CD4-positive, alpha-beta T cell treated with Interleukin-4 for 1 hour (primary cell): ENCODE data around the gene PRG2.
"Not testable (repeated sequence)": the region's sequence is repeated elsewhere in the genome, so short reads cannot be mapped to it uniquely, and the experiment has no call there.

Experiments
- DNase-seq, 2 donors: peaks; one replicate each; pipeline ENCODE4 v3.0.0-alpha.2; 2020 to 2022

PRG2 gene

DNA sequence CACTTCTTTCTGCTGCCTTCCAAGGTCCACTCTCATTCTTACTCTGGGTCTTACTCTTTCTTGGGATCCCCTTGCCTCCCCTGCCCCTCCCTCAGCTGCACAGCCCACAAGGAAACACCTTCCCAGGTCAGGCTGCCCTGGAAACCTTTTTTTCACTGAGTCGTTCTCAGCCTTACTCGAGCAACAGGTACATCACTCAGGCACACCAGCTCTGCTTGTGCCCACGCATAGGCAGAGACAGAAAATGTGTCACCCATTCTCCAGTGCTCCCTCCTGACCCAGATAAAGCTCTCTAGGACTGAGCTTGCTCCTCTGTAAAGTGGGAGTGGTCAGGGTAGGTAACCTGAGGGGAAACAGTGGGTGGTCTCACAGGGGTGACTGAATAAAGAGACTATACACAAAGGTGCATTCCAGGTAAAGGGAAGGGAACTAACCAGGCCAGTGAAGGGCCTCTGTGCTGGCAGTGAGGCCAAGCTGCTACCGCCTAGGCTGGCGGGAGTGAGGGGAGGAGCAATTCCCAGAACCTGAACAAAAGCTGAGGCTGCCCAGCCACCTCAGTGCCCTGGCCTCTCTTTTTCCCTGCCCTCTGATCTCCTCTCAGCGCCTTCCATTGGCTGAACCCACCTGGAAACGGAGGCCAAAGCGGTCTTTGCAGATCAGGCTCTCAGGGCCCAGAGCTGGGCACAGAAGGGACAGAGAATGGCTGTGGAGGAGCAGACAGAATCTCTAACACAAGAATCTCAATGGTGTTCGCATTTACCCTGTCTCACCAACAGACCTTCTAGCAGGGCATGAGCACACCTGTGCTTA is 25.4 kb downstream of the PRG2 start:
- DNase-seq = no peak

DNA sequence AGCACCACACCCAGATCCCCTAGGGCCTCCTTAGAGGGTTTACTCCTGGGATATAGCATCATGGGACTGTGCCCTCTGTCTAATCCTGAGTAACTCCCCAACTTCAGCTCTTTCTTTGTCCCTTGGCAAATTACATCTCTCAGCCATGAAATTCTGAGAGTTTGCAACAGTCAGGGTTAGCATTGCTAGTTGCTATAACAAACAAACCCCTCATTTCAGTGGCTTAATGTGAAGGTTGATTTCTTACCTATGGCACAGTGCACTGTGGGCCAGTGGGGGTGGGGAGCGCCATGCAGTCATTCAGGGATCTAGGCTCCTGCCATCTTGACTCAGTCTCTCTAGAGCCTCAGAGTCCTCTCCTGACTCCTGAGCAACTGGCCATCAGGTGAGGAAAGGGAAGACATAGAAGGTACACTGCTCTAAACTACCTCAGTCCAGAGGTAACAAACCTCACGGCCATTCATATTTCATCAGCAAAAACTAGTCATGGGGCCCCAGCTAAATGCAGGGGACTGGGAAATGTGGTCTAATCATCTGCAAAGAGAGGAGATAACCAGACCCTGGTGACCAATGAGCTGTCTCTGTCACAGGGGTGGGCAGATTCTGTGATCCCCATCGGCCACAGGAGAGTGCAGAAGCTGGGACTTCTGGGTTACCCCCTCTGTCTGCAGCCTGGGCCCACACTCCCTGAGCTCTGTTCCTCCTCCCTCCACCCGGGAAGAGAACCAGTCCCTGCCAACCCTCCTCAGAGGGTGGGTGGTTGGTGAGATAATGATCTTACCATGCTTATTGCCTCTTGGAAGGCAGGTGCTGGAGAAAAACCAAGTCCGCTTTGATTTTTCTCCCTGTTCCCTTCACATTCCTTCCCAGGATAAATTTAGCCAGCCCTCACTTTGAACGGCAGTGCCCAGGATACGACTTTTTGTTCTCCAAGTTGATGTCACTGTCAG is 27.0 kb downstream of the PRG2 start:
- DNase-seq = no peak

DNA sequence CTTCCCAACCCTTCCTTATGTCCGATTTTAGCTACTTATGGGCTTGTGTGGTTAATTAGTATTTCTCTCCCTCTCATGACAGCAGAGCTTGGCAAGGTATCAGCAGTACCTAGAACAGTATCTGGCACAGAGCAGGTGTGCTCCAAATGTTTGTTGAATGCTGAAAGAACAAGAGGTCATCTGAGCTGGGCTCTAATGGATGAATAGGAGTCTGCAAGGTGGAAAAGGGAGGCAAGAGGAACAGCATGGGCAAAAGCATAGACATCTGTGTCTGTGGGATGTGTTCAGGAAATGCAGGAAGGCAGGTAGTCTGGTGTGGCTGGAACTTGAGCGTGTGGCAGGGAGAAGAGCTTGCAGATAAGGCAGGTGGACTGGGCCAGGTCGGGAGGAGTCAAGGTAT is 28.5 kb downstream of the PRG2 start:
- DNase-seq = no peak

DNA sequence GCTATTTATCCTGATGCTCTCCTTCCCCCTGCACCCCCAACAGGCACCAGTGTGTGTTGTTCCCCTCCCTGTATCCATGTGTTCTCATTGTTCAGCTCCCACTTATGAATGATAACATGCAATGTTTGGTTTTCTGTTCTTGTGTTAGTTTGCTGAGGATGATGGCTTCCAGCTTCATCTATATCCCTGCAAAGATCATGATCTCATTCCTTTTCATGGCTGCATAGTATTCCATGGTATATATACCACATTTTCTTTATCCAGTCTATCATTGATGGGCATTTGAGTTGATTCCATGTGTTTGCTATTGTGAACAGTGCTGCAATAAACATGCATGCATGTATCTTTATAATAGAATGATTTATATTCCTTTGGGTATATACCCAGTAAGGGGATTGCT is 29.0 kb downstream of the PRG2 start:
- not testable (repeated sequence) for DNase-seq

DNA sequence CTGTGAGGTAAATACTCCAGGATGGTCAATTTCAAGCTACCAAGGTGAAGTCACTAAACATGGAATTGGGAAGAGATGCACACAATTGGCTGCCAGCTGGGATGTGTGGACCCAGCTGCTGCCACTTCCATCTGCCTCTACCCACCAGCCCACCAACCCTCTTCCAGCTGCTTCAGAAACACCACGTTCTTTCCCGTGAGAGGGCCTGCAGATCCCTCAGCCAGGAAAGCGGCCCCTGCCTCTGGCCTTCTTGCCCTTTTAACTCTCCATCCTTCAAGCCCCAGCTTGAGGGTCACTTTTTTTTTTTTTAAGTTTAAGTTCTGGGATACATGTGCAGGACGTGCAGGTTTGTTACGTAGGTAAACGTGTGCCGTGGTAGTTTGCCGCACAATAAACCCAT is 29.5 kb downstream of the PRG2 start:
- no peak for DNase-seq

DNA sequence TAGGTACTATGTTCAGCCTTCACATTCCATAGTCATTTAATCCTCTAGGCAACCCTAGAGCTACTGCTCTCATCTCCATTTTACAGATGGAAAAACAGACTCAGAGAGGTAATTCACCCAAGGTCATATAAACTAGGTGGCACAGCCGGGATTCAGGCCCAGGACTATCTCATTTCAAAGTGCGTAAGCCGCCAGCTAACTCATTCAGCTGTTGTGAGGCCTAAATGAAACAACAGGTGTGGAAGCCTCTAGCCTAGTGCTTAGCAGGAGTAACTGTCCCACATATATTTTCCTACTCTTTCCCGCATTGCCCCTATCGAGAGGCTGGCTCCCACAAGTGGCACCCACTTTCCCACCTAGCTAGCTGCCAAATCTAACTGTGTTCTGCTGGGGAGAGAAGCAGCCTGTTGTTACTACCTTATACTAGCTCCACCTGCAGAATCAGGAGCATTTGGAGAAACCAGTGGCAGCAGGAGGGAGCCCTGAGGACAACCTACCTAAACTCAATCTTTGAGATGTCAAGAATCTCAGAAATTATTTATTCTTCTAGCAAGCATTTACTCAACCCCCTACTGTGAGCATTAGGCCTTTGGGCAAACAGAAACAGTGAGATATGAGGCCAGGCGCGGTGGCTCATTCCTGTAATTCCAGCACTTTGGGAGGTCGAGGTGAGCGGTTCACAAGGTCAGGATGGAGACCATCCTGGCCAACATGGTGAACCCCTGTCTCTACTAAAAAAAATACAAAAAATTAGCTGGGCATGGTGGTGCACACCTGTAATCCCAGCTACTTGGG is 30.4 kb downstream of the PRG2 start:
- no peak for DNase-seq

DNA sequence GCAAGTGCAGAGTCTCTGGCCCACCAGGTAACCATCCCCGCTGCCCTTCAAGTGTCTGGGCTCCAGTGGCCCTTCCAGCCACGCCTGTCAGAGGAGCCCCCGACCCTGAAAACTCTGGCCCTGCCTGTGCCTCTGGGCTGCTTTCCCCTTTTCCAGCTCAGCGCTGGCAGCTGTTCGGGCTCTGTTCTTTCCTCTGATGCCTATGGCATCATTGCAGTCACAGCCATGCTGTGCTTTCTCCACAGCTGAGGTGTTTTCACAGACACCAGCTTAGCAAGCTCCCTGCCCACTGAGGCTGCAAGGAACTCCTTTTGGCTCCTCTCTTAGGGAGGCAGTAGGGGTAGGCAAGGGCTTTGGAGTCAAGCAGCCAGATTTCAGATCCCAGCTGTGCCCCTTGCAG is 31.1 kb downstream of the PRG2 start:
- DNase-seq = no peak

DNA sequence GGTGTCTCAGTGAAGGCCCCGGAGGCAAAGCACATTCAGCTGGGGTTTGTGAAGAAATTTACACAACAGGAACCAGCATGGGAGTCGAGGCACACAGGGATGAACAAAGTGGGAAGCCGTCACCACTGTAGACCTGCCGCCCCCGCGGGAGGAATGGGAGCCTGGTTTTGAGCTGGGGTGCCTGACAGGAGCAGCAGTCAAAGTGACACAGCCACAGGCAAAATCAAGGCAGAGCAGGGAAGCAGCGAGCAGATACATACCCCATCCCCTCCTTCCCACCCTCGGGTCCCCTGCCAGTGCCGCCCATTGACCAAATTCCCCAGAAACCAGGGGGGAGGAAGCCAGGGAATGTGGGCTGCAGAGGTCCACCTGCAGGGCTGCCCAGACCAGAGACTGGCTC is 31.5 kb downstream of the PRG2 start:
- DNase-seq = no peak

DNA sequence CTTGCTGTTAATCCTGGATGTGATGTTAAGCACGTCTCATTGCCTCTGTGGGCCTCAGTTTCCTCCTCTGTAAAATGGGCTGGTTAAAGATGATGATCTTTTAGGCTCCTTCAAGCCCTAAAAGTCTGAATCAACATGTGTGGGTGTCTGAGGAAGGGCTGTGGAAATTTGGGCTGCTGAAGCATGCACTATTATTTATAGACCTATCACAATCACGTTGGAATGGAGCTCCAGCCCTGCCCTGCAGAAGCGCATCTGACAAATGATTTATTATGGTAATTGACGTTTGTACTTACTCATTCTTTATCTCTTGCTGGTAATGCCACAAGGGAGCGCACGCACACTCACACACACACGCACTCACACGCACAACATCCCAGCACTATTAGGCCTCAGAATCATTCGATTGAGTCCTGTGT is 31.9 kb downstream of the PRG2 start:
- DNase-seq = no peak

DNA sequence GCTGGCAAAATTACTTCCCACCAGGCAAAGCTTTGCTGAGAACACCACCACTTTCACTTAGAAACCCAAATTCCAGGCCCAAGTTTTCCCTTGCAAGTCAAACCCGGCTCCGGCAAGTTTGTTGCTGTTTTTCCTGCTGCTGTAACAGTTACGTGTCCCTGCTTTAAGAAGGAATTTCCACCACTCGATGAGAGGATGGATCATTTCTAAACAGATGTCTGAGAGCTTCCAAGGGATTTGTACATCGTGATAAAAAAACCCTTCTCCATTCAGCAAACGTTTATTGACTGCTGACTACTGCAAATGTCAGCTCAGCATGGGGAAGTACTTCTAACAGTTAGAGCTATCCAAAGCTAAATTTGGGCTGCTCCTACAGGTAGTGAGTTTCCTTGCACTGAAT is 32.6 kb downstream of the PRG2 start:
- no peak for DNase-seq

DNA sequence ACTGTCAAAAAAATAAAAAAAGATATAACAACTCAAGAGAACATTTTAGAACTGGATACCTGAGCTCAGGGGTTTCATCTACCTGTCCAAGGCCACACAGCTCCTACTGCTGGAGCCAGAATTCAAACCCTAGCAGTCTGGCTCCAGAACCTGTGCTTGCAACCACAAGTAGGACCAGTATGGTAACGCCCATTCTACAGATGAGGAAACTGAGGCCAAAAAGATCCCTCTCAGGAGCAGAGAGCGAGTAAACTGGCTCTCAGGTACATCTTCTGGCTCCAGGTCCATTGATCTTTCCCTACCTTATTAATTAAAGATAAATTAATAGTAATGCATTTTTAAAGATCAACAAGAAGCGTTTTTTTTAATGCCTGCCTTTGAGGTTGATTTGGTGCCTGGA is 33.1 kb downstream of the PRG2 start:
- DNase-seq = no peak

DNA sequence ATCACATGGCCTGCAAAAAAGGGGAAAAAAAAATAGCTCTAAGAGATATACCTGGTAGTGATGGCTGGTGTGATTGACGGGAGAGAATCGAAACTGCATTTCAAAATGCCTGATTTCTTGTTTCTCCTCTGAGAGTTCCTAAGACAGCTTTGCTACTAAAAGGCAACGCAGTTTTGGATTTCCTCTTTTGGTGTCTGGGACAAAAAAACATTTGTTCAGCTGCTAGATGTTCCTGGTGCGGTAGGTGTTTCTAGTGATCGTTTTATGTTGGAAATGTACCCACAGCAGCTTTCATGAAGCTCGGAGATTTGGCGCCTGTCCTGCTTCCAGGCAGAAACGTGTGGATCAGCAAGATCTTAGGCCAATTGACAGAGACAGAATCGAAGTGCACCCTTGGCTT is 34.2 kb downstream of the PRG2 start:
- DNase-seq = no peak

DNA sequence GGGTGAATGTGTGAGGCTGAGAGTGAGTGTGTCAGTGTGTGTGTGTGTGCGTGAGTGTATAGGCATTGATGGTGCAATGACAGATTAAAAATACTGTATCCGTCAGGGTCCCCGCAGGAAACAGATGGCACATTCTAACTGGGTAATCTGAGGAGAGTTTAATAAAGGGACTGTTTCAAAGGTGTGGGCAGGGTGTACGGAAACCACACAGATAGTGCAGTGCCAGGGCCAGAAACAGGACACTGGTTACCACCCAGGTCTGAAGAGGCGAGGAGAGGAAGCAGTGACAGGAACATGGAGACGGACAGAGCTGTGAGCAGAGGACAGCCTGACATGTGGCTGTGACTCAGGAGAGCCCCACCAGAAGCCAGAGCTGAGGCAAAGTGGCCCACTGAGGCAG is 35.8 kb downstream of the PRG2 start:
- no peak for DNase-seq

DNA sequence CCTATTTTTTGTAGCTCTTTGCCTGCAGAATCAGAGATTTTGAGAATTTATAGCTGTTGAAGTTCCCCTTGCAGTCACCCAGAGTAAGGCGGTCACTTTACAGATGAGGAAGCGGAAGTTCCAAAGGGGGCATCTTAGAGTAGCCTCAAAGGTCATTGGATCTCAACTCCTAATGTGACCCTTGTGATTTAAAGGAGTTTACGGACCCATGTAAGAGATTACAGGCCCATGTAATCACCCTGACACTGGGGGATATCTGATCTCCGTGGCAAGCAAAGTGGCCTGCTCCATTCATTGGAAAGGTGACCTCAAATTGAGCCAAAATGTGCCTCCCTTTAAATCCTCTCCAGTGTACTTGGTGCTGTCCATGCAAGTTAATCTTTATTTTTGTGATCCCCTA is 36.6 kb downstream of the PRG2 start:
- no peak for DNase-seq

DNA sequence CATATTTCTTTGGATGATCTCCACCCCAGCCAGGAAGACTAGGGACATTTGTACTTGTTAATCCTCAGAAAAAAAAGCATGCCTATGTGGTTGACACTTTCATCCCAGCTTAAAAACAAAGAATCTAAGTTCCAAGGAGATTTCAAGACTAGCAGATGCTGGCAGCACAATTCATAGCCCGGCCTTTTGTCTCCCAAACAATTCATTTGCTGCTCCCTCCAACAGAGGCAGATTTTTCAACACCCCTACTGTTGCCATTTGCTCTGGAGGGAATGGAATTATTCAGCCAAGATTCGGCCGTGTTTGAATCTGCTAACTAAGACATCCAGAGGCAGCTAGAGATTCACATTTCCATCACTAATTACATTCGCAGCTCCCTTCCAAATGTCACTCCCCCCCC is 37.0 kb downstream of the PRG2 start:
- no peak for DNase-seq

DNA sequence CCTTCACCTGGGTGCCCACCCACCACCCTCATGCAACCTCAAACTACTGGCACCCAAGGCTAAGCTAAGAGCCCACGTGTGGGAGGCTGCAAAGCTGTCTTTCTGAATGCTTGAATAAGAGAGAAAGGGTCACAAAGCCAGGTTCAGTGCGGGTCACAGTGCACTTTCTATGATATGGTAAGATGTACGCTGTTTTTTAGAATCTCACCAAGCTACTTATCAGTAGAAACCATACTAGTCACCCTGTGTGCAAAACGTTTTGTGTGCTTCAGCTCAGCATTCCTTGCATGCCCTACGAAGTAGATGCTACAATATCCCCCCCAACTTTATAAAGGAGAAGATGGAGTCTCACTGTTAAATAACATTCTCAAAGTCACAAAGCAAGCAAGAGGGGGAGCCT is 37.4 kb downstream of the PRG2 start:
- DNase-seq = no peak

DNA sequence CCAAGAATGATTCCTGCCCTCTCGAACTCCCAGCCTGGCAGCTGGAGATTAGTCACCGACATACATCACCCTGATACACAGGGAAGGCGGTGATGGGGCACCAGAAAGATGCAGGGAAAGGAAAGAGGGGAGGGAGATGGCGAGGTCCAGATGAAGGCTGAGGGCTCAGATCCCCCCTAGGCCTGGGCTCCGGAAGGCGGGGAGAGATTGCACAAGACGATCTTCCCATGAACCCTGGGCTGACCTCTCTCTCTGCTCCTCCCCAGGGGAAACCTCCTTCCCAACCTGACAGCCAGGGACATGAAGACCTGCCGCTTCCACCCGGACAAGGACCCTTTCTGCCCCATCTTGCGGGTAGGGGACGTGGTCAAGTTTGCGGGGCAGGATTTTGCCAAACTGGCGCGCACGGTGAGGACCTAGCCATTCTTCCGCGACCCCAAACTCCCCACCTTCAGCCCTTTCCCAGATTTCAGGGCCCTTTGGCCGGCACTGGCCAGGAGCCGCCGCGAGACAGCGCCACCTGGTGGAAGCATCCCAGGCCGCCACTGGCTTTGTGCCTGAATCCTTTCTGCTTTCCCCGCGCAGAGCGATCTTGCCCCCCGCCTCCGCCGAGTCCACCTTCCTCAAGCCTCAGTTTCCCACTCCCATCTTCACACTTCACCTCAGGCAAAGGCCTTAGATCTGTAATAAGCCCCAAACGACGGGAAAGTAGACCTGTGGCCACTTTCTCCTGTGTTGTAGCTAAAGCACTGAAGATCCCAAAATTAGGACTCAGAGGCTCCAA is 40.8 kb downstream of the PRG2 start:
- DNase-seq = peak; percentile 52 to 54

DNA sequence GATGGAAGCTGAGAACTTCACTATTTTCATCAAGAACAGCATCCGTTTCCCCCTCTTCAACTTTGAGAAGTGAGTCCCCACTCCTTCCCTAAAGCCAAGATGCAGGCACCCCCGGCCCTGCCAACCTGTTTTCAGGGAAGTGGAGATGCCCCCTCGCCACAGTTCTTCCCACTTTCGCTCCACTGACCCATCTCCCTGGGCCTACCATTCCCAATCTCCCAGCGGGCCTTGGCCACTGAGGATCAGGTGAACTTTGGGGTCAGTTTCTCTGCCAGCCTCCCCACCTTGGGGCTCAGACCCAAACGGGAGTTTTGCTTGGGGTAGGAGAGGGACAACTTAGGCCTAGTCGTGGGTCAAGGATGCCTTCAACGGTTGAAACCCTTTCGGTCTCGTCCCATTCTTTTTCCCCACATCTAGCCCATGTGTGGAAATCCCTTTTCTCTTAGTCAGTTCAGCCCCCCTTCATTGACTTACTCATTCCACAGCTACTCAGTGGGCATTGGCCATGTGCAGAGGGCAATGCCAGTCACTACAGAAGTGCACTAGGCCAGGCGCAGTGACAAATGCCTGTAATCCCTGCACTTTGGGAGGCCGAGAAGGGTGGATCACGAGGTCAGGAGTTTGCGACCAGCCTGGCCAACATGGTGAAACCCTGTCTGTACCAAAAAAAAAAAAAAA is 41.7 kb downstream of the PRG2 start:
- DNase-seq = no peak

DNA sequence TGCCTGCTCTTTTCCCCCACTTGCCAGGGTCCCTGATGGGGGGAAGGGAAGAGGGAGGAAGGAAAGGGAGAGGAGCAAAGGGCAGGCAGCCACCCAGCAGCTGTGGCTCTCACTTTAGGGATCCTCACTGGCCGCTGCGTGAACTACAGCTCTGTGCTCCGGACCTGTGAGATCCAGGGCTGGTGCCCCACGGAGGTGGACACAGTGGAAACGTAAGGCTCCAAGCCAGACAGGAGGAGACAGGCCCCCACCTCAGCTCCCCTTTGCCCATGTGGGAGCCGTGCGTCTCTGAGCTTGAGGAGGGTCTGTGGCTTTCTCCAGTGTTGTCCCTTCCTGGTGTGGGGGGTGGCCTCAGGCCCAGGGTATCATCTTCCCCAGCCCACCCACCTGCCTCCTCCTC is 42.4 kb downstream of the PRG2 start:
- no peak for DNase-seq

DNA sequence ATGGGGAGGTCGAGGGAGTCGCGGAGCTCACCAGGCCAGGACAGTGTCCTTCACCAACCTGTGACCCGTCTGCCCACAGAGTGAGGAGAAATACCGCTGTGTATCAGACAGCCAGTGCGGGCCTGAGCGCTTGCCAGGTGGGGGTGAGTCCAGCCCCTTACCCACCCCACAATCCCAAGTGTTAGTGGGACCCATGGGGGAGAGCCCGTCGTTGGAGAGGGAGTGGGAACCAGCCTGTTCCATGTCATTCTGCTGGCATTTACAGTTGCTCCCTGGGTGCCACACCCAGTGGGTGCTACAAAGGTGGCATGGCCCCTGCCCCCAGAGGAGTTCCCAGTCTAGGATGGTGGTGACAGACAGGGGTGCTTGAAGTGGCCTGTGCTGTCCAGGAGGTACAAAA is 43.1 kb downstream of the PRG2 start:
- DNase-seq = no peak

DNA sequence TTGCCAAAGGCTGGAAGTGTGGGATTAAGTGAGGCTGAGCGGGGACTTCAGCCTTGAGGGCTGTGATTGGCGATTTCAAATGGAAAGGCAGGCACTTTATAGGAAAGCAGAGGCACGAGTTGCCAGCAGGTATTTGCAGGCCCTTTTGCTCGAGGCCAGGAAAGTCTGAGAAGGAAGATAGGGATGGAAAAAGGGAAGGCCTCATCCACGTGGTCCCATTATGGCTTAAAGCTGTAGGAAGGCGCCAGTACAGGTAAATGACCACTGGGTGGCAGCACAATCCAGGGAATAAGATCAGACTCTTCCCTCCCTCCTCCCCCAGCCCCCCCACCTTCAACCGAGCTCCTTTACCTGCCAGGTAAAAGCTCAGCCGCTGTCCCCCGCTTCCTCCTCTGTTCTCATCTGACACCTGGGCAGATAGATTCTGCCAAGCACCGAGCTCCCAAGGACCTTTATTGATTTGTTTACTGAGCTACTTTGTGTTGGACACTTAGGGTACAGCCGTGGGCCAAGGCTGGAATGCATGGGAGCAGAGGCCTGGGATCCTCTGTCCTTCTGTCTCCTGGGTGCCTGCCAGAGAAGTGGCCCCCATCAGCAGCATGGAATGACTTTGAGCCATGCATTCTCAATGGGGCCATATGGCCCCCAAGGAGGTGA is 44.8 kb downstream of the PRG2 start:
- peak; percentile 71 to 75 for DNase-seq
